GM21576 (cell line): Measurements from ENCODE around the gene CACNA2D1.

ENCODE experiments used
- ATAC-seq: cut with Tn5 transposase; IDR thresholded peaks from one replicate; pipeline ENCODE4 v1.9.1; 2021; ENCODE audit warnings: mild to moderate bottlenecking, moderate library complexity; ENCODE audit not compliant: unreplicated experiment

Gene CACNA2D1

GRCh38 chr7:81902536-81902935 lies 541.0 kb downstream of the CACNA2D1 start:
- ATAC-seq = no peak
